ENCODE measurements around the gene CACNA2D3. TPM values are rescaled to one million over a fixed set of nuclear protein-coding genes. Genes with fewer than 3 reads are reported as not detected.

The CACNA2D3 gene
- total RNA-seq, 2 donors from 2014 or later = 0.97 TPM; not detected in 1

DNA sequence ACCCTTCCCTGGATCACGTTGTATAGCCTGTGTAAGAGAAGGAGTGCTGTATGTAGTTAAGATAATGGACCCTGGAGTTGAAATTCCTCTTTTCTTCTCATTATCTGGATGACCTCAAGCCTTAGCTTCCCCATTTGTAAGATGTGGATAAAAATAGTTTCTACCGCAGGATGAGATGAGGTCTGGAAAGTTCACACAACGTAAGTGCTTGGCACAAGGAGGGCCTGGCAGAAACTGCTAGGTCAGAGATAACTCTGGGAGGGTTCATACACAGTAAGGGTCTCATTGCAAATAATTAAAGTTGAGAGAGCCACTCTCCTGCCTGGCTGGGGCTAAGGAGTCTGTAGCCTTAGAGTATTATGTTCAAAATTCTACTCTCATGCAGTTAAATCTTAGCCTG lies 591.1 kb downstream of the CACNA2D3 start:
- Mint-ChIP-seq H3K27ac (no peak overlapping the region), H3K36me3 (ENCODE audit: low read depth) (no peaks in the 10 kb centered on the region), H3K4me1 (no peaks in the 10 kb centered on the region), H3K9me3 (no peaks in the 10 kb centered on the region), H3K4me3 (no peak overlapping the region), H3K27me3 (ENCODE audit: insufficient read depth) (no peaks in the 10 kb centered on the region)
- Histone ChIP-seq H3K4me1 (ENCODE audit: control insufficient read depth, insufficient read depth, low read length) (no peaks in the 10 kb centered on the region), H3K27ac (ENCODE audit: low read depth, low read length) (no peak overlapping the region), H3K4me3 (ENCODE audit: low read length) (no peak overlapping the region), H3K9me3 (ENCODE audit: control insufficient read depth, low read length) (no peaks in the 10 kb centered on the region), H3K27me3 (ENCODE audit: control insufficient read depth, insufficient read depth, low read length, poor library complexity, severe bottlenecking) (no peaks in the 10 kb centered on the region), H3K9ac (ENCODE audit: extremely low read depth, low read length, poor library complexity, severe bottlenecking) (no peak overlapping the region), H3K36me3 (ENCODE audit: control insufficient read depth, insufficient read depth, low read length) (no peaks in the 10 kb centered on the region)
- WGBS, 2 experiments (ENCODE audit: insufficient coverage in 1 of 2, insufficient read length in 1 of 2) = 88 to 99% methylated on average over 3 of the region's 3 CpGs
- DNase-seq = no peak
- TF ChIP-seq, protein P1, sequence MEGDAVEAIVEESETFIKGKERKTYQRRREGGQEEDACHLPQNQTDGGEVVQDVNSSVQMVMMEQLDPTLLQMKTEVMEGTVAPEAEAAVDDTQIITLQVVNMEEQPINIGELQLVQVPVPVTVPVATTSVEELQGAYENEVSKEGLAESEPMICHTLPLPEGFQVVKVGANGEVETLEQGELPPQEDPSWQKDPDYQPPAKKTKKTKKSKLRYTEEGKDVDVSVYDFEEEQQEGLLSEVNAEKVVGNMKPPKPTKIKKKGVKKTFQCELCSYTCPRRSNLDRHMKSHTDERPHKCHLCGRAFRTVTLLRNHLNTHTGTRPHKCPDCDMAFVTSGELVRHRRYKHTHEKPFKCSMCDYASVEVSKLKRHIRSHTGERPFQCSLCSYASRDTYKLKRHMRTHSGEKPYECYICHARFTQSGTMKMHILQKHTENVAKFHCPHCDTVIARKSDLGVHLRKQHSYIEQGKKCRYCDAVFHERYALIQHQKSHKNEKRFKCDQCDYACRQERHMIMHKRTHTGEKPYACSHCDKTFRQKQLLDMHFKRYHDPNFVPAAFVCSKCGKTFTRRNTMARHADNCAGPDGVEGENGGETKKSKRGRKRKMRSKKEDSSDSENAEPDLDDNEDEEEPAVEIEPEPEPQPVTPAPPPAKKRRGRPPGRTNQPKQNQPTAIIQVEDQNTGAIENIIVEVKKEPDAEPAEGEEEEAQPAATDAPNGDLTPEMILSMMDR (conservative IDR thresholded peaks at IDR 0.05) = no peak

DNA sequence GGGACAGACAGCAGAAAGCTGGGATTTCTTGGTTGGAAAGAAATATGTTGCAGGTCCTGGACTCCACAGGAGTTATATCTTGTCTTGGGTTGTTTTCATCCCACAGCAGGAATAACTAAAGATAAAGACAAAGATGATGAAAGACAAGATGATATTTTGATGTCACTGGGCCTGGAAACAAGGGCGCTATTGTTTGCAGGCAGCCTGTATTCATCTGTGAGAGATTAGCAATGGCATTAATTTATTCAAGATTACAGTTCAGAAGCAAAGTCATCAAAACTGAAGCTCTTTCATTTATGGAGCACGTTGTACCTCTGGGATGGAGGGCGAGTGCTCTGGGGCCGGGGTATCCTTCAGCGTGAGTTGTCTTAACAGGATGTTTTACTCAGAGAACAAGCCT lies 591.7 kb downstream of the CACNA2D3 start:
- Mint-ChIP-seq H3K27me3 (ENCODE audit: insufficient read depth) (no peaks in the 10 kb centered on the region), H3K4me1 (no peaks in the 10 kb centered on the region), H3K36me3 (ENCODE audit: low read depth) (no peaks in the 10 kb centered on the region), H3K27ac (no peak overlapping the region), H3K4me3 (no peak overlapping the region), H3K9me3 (no peaks in the 10 kb centered on the region)
- Histone ChIP-seq H3K27me3 (ENCODE audit: control insufficient read depth, insufficient read depth, low read length, poor library complexity, severe bottlenecking) (no peaks in the 10 kb centered on the region), H3K36me3 (ENCODE audit: control insufficient read depth, insufficient read depth, low read length) (no peaks in the 10 kb centered on the region), H3K27ac (ENCODE audit: low read depth, low read length) (no peak overlapping the region), H3K4me1 (ENCODE audit: control insufficient read depth, insufficient read depth, low read length) (no peaks in the 10 kb centered on the region), H3K4me3 (ENCODE audit: low read length) (no peak overlapping the region), H3K9me3 (ENCODE audit: control insufficient read depth, low read length) (no peaks in the 10 kb centered on the region), H3K9ac (ENCODE audit: extremely low read depth, low read length, poor library complexity, severe bottlenecking) (no peak overlapping the region)
- no peak for DNase-seq
- 94 to 98% methylated on average over 5 of the region's 5 CpGs for WGBS, 2 experiments (ENCODE audit: insufficient coverage in 1 of 2, insufficient read length in 1 of 2)
- TF ChIP-seq, protein P1 (conservative IDR thresholded peaks at IDR 0.05) = no peak

DNA sequence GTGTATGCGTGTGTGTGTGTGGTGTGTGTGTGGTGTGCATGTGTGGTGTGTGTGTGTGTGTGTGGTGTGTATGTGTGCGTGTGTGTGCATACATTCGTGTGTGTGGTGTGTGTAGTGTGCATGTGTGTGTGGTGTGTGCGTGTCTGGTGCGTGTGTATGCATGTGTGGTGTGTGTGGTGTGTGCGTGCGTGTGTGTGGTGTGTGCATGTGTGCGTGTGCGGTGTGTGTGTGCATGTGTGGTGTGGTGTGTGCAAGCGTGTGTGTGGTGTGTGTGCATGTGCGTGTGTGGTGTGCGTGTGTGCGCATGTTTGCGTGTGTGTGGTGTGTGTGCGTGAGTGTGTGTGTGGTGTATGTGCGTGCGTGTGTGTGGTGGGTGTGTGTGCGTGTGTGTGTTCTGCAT lies 595.2 kb downstream of the CACNA2D3 start:
- no peaks in the 10 kb centered on the region for H3K36me3 ChIP-seq (ENCODE audit: control insufficient read depth, insufficient read depth, low read length)
- no peaks in the 10 kb centered on the region for H3K9me3 ChIP-seq (ENCODE audit: control insufficient read depth, low read length)
- Mint-ChIP-seq H3K4me3 (no peak overlapping the region), H3K36me3 (ENCODE audit: low read depth) (no peaks in the 10 kb centered on the region), H3K4me1 (no peaks in the 10 kb centered on the region), H3K9me3 (peaks cover 2% of the 10 kb centered on the region), H3K27ac (no peak overlapping the region), H3K27me3 (ENCODE audit: insufficient read depth) (no peaks in the 10 kb centered on the region)
- no peak overlapping the region for H3K9ac ChIP-seq (ENCODE audit: extremely low read depth, low read length, poor library complexity, severe bottlenecking)
- H3K4me3 ChIP-seq (ENCODE audit: low read length) = no peak overlapping the region
- DNase-seq = no peak
- WGBS, 2 experiments (ENCODE audit: insufficient coverage in 1 of 2, insufficient read length in 1 of 2) = 90 to 100% methylated on average over 3 to 17 of the region's 18 CpGs
- H3K27me3 ChIP-seq (ENCODE audit: control insufficient read depth, insufficient read depth, low read length, poor library complexity, severe bottlenecking) = no peaks in the 10 kb centered on the region
- TF ChIP-seq, protein P1 (conservative IDR thresholded peaks at IDR 0.05) = no peak
- H3K4me1 ChIP-seq (ENCODE audit: control insufficient read depth, insufficient read depth, low read length) = no peaks in the 10 kb centered on the region
- no peak overlapping the region for H3K27ac ChIP-seq (ENCODE audit: low read depth, low read length)

All from endodermal cell (in vitro differentiated cells).